Psoas muscle (tissue), 8 donors: ENCODE measurements around the gene BAIAP3. TPM values are rescaled to one million over a fixed set of nuclear protein-coding genes. Genes with fewer than 3 reads are reported as not detected.

Experiments
- ATAC-seq, 4 donors: fragments of 200-7000 bp; cut with Tn5 transposase; one replicate each; pipeline ENCODE4 v1.9.1; 2020; ENCODE audit warnings: moderate library complexity in 3 of 4, mild to moderate bottlenecking in 2 of 4
- DNase-seq, 2 donors: peaks; one replicate each; pipeline ENCODE4 v3.0.0-alpha.2; 2020
- H3K27ac ChIP-seq: fragments of 200-600 bp; one replicate; pipeline ENCODE4 v1.8.0; 2022
- H3K27me3 ChIP-seq, 3 donors: fragments of 200-600 bp in 1 of 3; one replicate each; pipeline versions ENCODE4 v1.6.1 to v1.8.0; 2013 to 2022; ENCODE audit warnings: low read length in 2 of 3, mild to moderate bottlenecking in 2 of 3, moderate library complexity in 1 of 3; ENCODE audit not compliant: insufficient read depth in 3 of 3
- H3K36me3 ChIP-seq, 2 donors: fragments of 200-600 bp in 1 of 2; one replicate each; pipeline versions ENCODE4 v1.6.1 to v1.8.0; 2013 to 2022; ENCODE audit warnings: low read depth in 1 of 2, mild to moderate bottlenecking in 1 of 2, moderate library complexity in 1 of 2; ENCODE audit not compliant: insufficient read depth in 1 of 2
- H3K4me1 ChIP-seq: fragments of 200-600 bp; one replicate; pipeline ENCODE4 v1.8.0; 2022
- H3K4me3 ChIP-seq: fragments of 200-600 bp; one replicate; pipeline ENCODE4 v1.8.0; 2022; ENCODE audit warnings: mild to moderate bottlenecking
- H3K9me3 ChIP-seq: fragments of 200-600 bp; one replicate; pipeline ENCODE4 v1.8.0; 2022
- CTCF ChIP-seq: fragments of 200-600 bp; IDR thresholded peaks from one replicate; pipeline ENCODE4 v1.8.0; 2022; ENCODE audit warnings: antibody characterized with exemption
- WGBS, 3 donors: extraction: QIAGEN DNeasy Blood & Tissue Kit; methylation state at CpG; one replicate each; pipeline versions ENCODE4 v1.1.6 to v1.1.7; 2013; 5-methylcytosine and 5-hydroxymethylcytosine counted together
- intact Hi-C, 2 donors: fragments of 100-400 bp; cut with DNase I; formaldehyde crosslinking; loops; one replicate each; pipeline versions ENCODE4 v1.11.0 to v1.14.2; 2022
- polyA plus RNA-seq, 3 donors: library from polyadenylated mRNA; stranded (reverse); fragments of 200-250 nt; gene quantifications; one replicate each; pipeline ENCODE4 v1.2.3, GENCODE V29; 2013
- total RNA-seq, 4 donors: library from RNA; stranded (reverse); fragmentation: NEBNext Ultra II Directional in 2 of 4; extraction: Animal tissue kit (Norgen Biotek cat#: 25700) in 2 of 4; gene quantifications; one replicate each; pipeline versions ENCODE4 v1.2.1 to v1.2.4, GENCODE V29; 2021 to 2023
- donor health status: healthy with polysubstance abuse.
- donor health status: DM: no; HTN: no; CAD: no; lungs with moderate emphysema.
- donor health status: Bipolar disorder and iron deficiency.
- donor health status: healthy.
- donor health status: DM: yes; HTN: yes; CAD: no.
- donor health status: DM: no; HTN: no; CAD: no.
- donor health status: DM: no; HTN: no; CAD: no.
- donor health status: DM: yes; HTN: yes; CAD: no.

Gene BAIAP3
- total and polyA plus RNA-seq, 7 donors = 0.38 to 3.5 (median 1.1) TPM

GRCh38 chr16:1387331-1387730, 53.9 kb downstream of the BAIAP3 start:
- Histone ChIP-seq H3K27me3 (no peaks in the 10 kb centered on the region), H3K4me3 (no peak overlapping the region), H3K4me1 (no peaks in the 10 kb centered on the region), H3K36me3 (peaks cover 0 to 49% of the 10 kb centered on the region in 2 donors), H3K27ac (no peak overlapping the region), H3K9me3 (no peaks in the 10 kb centered on the region)
- no peak for TF ChIP-seq CTCF
- intact Hi-C loops = no loop called here
- no peak for DNase-seq
- ATAC-seq = no peak
- WGBS, 3 donors = 85 to 90% (median 90%) methylated on average over 16 of the region's 16 CpGs

GRCh38 chr16:1389762-1390161, 56.3 kb downstream of the BAIAP3 start:
- no peak for TF ChIP-seq CTCF
- intact Hi-C loops = no loop called here
- DNase-seq = no peak

GRCh38 chr16:1390239-1390779, 56.9 kb downstream of the BAIAP3 start:
- no peak for DNase-seq
- WGBS, 3 donors = 81 to 84% (median 82%) methylated on average over 28 of the region's 28 CpGs

More at GRCh38 chr16:1389762-1390161, 56.3 kb downstream of the BAIAP3 start:
- peaks cover 0 to 60% of the 10 kb centered on the region in 2 donors for H3K36me3 ChIP-seq
- no peak overlapping the region for H3K4me3 ChIP-seq
- no peaks in the 10 kb centered on the region for H3K27me3 ChIP-seq
- WGBS, 3 donors = 86 to 94% (median 89%) methylated on average over 7 of the region's 7 CpGs
- no peak overlapping the region for H3K27ac ChIP-seq
- no peaks in the 10 kb centered on the region for H3K4me1 ChIP-seq
- no peaks in the 10 kb centered on the region for H3K9me3 ChIP-seq
- no peak for ATAC-seq

GRCh38 chr16:1392826-1393225, 59.4 kb downstream of the BAIAP3 start:
- no peak overlapping the region for H3K27ac ChIP-seq
- no peaks in the 10 kb centered on the region for H3K4me1 ChIP-seq
- no peaks in the 10 kb centered on the region for H3K27me3 ChIP-seq
- no peak overlapping the region for H3K4me3 ChIP-seq
- peaks cover 0 to 70% of the 10 kb centered on the region in 2 donors for H3K36me3 ChIP-seq
- no peak for TF ChIP-seq CTCF
- ATAC-seq (no peak), DNase-seq (no peak)
- H3K9me3 ChIP-seq = no peaks in the 10 kb centered on the region
- WGBS, 3 donors = 90 to 95% (median 93%) methylated on average over 17 of the region's 17 CpGs
- intact Hi-C loops = no loop called here

More at GRCh38 chr16:1390239-1390779, 56.9 kb downstream of the BAIAP3 start:
- Histone ChIP-seq H3K4me1 (no peaks in the 10 kb centered on the region), H3K36me3 (peaks cover 0 to 56% of the 10 kb centered on the region in 2 donors), H3K27me3 (no peaks in the 10 kb centered on the region), H3K27ac (no peak overlapping the region), H3K4me3 (no peak overlapping the region), H3K9me3 (no peaks in the 10 kb centered on the region)
- intact Hi-C loops = no loop called here
- ATAC-seq = no peak
- TF ChIP-seq CTCF = no peak

- ATAC-seq (no peak), DNase-seq (no peak)
- Histone ChIP-seq H3K4me1 (no peaks in the 10 kb centered on the region), H3K9me3 (no peaks in the 10 kb centered on the region), H3K4me3 (no peak overlapping the region), H3K36me3 (peaks cover 0 to 74% of the 10 kb centered on the region in 2 donors), H3K27me3 (no peaks in the 10 kb centered on the region), H3K27ac (no peak overlapping the region)
- intact Hi-C loops = no loop called here
- no peak for TF ChIP-seq CTCF
- WGBS, 3 donors = 92 to 95% (median 93%) methylated on average over 21 of the region's 21 CpGs
These were observed 60.2 kb downstream of the BAIAP3 start for GRCh38 chr16:1393613-1394176.
